ENCODE data around the gene LETMD1.

GRCh38 chr12:51048661-51049251, 629 bp downstream of the LETMD1 start:
- no peak for TF ChIP-seq POLR2A (IDR thresholded peaks at IDR 0.05)
- no peak for TF ChIP-seq CTCF (IDR thresholded peaks at IDR 0.05)
- no peak for TF ChIP-seq POLR2AphosphoS5 (IDR thresholded peaks at IDR 0.05)
- no peak for TF ChIP-seq EP300 (IDR thresholded peaks at IDR 0.05)

All from sigmoid colon (tissue), 4 donors.